ENCODE data around the gene FAM193B. TPM values are rescaled to one million over a fixed set of nuclear protein-coding genes. Genes with fewer than 3 reads are reported as not detected.
A peak's percentile ranks its signal among the peaks of the same experiment; 100 is the strongest.

Gene FAM193B
- total RNA-seq, 3 donors from 2014 or later: 35.4 to 81.5 (median 77.0) TPM

DNA sequence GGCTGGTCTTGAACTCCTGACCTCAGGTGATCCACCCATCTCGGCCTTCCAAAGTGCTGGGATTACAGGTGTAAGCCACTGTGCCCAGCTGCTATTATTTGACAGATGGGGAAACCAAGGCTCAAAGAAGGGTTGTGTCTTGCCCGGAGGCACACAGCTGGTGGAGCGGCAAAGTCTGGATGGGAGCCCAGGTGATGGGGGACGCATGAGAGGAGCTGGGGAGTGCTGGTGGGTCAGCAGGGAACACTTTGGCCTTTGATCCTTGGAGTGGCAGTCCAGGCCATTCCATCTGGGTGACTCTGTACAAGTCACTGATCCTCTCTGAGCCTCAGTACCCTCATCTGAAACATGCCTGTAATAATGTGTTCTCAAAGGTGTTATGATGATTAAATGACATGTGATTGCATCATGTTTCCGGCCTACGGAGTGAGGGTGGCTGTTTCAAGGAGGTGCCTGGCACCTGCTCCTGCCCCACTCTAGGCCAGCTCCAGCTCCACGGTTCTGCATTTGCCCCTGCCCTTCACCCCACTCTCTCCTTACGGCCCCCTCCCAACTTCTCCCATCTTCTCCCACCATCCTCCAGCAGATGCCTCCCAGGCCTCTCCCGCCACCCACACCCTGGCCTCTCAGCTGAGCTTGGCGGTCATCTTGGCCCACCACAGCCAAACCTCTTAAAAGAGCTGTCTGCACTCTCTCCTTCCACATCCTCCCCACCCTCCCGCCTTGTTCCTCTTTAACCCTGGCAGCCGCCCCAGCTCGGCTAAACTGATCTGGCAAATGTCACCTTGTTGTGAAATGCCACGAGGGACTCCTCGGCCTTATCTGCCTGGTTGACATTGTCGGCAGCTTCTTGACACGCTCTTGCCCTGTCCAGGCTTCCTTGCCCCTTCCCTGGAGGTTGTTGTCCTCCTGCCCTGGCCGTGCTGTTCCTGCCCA is 75.4 kb downstream of the FAM193B start:
- Histone ChIP-seq H3K9me3 (no peaks in the 10 kb centered on the region), H3K36me3 (no peaks in the 10 kb centered on the region), H3K4me1 (peaks cover 5 to 11% of the 10 kb centered on the region in 2 donors), H3K27ac (peak overlapping the region; percentile 78 to 88), H3K4me3 (peak overlapping the region in 1 of 3 donors; percentile 8), H3K27me3 (no peaks in the 10 kb centered on the region)
- DNase-seq (ENCODE audit: low spot score in 2 of 2): peak in 1 of 2 donors; percentile 71
- peak; percentile 40 to 84 (median 81) for TF ChIP-seq POLR2AphosphoS5 (IDR thresholded peaks at IDR 0.05)
- TF ChIP-seq POLR2A (IDR thresholded peaks at IDR 0.05): no peak
- intact Hi-C loops (cut with DNase I; ENCODE audit: low total_unique reads): no loop called here

- DNase-seq (ENCODE audit: low spot score in 2 of 2): no peak
- peaks cover 5 to 11% of the 10 kb centered on the region in 2 donors for H3K4me1 ChIP-seq
- intact Hi-C loops (cut with DNase I; ENCODE audit: low total_unique reads): no loop called here
- H3K27me3 ChIP-seq: no peaks in the 10 kb centered on the region
- no peak for TF ChIP-seq POLR2AphosphoS5 (IDR thresholded peaks at IDR 0.05)
- TF ChIP-seq POLR2A (IDR thresholded peaks at IDR 0.05): no peak
- TF ChIP-seq, protein P1, sequence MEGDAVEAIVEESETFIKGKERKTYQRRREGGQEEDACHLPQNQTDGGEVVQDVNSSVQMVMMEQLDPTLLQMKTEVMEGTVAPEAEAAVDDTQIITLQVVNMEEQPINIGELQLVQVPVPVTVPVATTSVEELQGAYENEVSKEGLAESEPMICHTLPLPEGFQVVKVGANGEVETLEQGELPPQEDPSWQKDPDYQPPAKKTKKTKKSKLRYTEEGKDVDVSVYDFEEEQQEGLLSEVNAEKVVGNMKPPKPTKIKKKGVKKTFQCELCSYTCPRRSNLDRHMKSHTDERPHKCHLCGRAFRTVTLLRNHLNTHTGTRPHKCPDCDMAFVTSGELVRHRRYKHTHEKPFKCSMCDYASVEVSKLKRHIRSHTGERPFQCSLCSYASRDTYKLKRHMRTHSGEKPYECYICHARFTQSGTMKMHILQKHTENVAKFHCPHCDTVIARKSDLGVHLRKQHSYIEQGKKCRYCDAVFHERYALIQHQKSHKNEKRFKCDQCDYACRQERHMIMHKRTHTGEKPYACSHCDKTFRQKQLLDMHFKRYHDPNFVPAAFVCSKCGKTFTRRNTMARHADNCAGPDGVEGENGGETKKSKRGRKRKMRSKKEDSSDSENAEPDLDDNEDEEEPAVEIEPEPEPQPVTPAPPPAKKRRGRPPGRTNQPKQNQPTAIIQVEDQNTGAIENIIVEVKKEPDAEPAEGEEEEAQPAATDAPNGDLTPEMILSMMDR (IDR thresholded peaks at IDR 0.05): no peak
- no peaks in the 10 kb centered on the region for H3K9me3 ChIP-seq
- peak overlapping the region; percentile 78 to 88 for H3K27ac ChIP-seq
- H3K36me3 ChIP-seq: no peaks in the 10 kb centered on the region
- H3K4me3 ChIP-seq: no peak overlapping the region
Observed at GRCh38 chr5:177477701-177478477, 76.5 kb downstream of the FAM193B start.

DNA sequence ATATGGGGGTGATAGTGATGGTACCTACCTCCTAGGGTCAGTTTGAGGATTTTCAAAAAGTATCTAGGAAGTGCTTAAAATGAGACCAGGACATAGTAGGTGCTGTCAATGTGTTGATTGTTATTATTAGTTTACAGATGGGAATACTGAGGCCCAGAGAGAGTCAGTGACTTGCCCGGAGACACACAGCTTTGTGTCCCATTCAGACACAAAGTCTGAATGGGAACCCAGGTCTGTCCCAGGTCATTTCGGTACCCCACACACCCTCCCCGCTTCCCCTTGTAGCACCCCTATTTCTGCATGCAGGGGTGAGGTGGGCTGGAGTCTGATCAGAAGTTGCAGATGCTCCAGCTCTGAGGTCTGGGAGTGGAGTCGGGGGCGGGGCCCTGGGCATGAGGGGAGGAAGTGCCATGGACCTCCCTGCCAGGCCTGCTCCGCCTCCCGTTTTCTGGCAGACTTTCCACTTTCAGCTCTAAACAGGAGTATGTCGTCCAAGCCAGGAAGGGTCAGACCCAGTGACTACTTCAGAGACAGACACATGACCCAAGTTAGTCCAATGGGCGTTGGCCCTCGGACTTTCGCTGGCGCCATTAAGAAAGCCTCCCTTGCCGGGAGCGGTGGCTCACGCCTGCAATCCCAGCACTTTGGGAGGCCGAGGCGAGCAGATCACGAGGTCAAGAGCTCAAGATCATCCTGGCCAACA is 77.7 kb downstream of the FAM193B start:
- no peak for DNase-seq (ENCODE audit: low spot score in 2 of 2)
- Histone ChIP-seq H3K4me3 (no peak overlapping the region), H3K36me3 (no peaks in the 10 kb centered on the region), H3K9me3 (no peaks in the 10 kb centered on the region), H3K4me1 (peaks cover 14 to 19% of the 10 kb centered on the region in 2 donors), H3K27ac (peak overlapping the region in 1 of 2 donors; percentile 16), H3K27me3 (no peaks in the 10 kb centered on the region)
- TF ChIP-seq POLR2A (IDR thresholded peaks at IDR 0.05) (no peak), POLR2AphosphoS5 (IDR thresholded peaks at IDR 0.05) (no peak)
- TF ChIP-seq, protein P1 (IDR thresholded peaks at IDR 0.05): no peak
- intact Hi-C loops (cut with DNase I; ENCODE audit: low total_unique reads): no loop called here

- intact Hi-C loops (cut with DNase I; ENCODE audit: low total_unique reads): no loop called here
- H3K27me3 ChIP-seq: no peaks in the 10 kb centered on the region
- peaks cover 19% of the 10 kb centered on the region in 2 donors for H3K4me1 ChIP-seq
- no peaks in the 10 kb centered on the region for H3K36me3 ChIP-seq
- H3K27ac ChIP-seq: peak overlapping the region in 1 of 2 donors; percentile 7
- no peaks in the 10 kb centered on the region for H3K9me3 ChIP-seq
- DNase-seq (ENCODE audit: low spot score in 2 of 2): no peak
- no peak overlapping the region for H3K4me3 ChIP-seq
- TF ChIP-seq POLR2A (IDR thresholded peaks at IDR 0.05) (no peak), POLR2AphosphoS5 (IDR thresholded peaks at IDR 0.05) (no peak)
- TF ChIP-seq, protein P1 (IDR thresholded peaks at IDR 0.05): no peak
Observed at GRCh38 chr5:177475563-177476427, 78.6 kb downstream of the FAM193B start.
